Pulmonary artery endothelial cell (primary cell): ENCODE data around the gene FHOD3. TPM values are rescaled to one million over a fixed set of nuclear protein-coding genes. Genes with fewer than 3 reads are reported as not detected.

Experiments
- DNase-seq: peaks from one replicate; pipeline ENCODE4 v3.0.0-alpha.2; 2011; ENCODE audit warnings: low read depth, low spot score
- total RNA-seq: library from RNA; depleted of rRNA; stranded (reverse); fragments of >200 nt; gene quantifications from 2 replicates; pipeline ENCODE4 v1.2.3, GENCODE V29; 2014

Gene FHOD3
- total RNA-seq, 1 donor from 2014 or later, result 0.07 TPM

DNA sequence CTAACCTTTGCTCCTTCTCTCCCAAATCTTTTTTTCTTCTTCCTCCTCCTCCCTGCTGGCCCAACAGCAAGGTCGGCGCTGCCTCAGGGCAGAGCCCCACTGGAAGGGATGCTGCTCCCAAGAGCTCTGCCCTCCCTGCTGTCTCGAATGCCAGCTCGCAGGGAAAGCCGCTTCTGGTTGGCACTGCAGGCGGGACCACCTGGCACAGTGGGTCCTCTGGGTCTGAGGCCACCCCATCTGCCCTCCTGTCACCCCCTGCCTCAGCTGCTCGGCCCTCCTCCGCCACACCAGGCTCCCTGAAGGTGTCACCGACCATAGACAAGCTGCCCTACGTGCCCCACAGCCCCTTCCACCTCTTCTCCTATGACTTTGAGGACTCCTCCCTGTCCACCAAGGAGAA lies 355.0 kb downstream of the FHOD3 start:
- no peak for DNase-seq

DNA sequence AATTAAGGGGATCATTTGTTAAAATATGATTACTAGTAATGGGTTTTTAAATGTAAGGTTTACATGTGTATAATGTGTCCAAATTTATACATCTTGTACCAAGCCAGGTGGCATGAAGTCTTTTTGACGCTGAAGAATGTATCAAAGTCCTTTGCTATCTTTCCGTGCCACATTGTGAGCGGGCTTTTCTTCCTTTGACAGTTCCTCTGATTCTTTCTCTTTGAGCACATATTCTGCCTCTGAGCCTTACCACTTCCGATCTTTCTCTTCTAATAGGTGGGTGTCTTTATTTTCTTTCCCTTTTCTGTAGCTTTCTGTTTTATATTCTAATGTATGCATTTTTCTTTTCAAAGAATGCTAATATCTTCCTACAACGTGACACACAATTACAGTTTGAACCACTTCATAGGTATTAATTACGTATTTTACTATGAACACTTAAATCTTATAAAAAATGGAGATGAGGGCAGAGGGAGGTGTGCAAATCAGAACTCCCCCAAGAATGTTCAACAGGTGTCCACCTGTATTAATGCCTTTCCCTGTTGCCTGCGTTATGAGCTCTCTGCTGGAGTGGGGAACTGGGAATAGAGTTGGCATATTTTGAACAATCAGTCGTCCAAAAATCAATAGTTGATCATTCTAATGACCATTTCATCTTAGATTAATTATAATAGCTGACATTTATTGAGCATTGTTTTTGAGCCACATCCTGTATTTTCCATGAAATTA lies 355.8 kb downstream of the FHOD3 start:
- DNase-seq, result no peak

DNA sequence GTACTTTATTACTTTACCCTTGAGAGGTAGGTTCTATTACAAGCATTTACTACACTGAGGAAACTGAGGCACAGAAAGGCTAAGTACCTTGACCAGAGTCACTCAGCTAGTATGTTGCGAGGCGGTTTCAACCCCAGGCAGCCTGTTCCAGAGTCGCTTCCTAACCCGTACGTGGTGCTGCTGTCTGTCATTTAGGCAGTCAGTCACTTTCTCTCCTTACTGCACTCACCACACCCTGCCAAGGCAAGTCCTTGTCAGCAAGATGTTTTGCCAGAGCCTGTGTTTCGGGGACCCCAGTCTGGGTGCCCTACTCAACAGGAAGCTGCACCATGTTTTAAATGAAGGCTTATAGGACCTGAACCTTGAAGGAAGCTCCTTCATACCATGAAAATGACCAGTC lies 356.4 kb downstream of the FHOD3 start:
- DNase-seq, result no peak

DNA sequence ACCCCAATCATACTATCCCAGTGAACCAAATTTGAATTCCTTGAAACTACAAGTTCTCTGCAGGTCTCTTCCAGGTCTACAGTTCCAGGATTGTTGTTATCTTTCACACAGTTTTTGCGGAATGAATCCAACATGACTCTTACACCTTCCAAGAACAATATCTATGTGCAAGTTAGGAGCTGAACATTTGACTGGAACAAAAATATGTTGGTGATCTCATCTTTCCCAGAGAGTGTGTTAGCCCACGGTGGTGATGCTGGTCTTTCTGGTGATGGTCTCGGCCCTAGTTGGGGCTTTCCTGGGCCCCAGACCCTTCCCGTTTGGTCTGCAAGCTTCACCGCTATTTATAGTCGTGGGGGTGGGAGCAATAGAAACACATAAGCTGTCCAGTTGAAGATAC lies 357.6 kb downstream of the FHOD3 start:
- DNase-seq, result no peak

DNA sequence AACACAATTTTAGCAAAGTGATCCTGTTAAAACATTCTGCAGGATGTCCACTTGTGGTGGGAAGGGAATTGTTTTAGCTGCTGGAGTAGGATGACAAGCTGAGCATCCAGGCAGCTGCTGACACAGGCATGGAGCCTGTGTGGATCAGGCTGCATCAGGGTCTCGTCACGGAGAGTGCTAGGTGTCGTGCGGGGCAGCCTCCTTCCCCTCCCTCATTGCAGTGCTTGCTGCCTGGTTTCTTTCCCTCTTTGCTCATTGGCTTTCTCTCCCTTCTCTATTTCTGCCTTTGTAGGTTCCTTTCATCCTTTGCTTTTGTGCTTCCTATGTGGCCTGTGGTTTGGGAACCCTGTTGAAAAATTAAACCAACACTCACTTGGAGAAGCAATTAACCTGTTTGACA lies 358.4 kb downstream of the FHOD3 start:
- DNase-seq, result no peak

DNA sequence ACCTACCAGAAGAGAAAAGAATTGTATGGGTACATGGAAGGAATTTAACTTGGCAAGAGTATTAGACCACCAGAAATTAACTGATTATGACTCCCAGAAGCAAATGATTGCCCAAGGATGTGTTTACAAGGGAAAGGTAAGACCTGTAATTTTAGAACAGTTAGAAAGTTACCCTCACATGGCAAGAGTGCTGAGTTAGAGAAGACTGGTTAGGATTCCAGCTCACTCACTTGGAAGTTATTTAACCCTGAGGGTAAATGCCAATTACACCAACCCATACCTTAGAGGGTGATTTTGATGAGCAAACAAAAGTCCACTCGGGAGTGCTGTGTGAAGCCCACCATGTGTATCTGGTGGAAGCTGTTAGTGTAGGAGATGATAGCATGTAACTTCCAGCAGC lies 361.1 kb downstream of the FHOD3 start:
- DNase-seq, result no peak

DNA sequence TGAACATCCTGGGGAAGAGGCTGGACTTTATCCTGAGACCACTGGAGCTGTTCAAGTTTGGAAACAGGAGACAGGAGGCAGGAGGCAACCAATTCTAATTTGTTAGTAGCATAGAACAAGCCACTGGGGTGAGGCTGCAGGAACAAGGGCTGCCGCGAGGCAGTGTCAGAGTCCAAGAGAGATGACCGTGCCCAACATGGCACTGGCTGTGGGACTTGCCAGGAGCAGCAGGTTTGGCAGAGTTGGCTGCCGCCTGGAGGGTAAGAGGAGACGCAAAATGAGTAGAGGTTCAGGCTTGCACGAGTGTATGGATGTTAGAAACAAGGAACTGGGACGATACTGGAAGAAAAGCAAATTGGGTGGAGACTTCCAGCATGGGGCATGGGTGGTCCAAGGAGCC lies 362.8 kb downstream of the FHOD3 start:
- no peak for DNase-seq

DNA sequence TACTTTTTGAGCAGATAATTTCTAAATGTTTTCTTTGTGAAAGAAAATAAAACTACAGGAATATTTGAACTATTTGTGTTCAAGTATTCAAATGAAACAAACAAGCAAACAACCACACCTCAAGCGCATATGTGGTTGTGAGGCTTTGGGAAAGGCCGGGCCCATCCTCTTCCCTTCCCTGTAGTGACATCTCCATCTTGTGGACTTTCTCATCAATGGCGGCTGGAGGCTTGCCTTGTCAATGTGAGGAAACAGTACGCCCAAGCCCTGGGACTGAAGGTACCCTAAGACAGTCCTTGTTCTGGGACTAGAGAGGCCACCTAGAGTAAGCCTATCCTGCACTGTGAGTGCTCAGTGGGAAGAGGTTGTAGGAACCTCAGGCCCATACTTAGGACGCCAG lies 364.5 kb downstream of the FHOD3 start:
- DNase-seq, result no peak

DNA sequence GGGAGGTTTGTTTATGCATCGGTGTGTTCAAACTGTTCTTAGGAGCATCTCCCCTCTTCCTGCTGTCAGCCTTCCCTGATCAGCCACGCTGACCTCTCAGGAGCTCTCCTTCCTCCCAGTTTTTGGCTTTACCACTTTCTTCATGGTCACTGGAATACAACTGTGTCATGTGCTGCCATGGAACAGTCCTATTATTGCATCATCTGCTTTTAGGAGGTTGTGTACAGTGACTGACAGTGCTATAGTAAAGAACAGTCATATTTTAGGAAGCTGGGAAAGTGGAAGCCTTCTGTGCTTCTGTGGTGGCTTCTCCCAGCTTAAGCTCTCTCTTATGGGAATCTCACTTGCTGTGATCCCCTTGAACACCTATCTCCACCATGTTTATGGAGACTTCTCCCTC lies 365.8 kb downstream of the FHOD3 start:
- no peak for DNase-seq

DNA sequence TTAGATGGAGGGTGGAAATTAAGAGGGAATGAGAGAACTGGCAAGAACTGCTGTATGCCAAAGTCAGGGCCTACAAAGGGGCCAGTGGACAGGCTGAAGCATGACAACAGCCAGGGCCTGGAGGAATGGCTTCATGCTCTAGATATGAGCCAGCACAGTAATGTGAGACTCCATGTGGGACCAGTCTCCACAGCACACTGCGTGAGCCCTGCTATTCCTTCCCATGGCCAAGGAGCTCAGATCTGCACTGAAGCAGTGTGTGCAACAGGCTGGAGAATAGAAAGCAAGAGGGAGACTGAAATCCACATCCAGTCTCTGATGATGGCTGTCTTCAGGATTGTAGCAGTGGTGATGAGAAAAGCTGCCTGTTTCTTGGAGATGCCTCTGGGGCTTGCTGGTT lies 368.4 kb downstream of the FHOD3 start:
- DNase-seq, result no peak

DNA sequence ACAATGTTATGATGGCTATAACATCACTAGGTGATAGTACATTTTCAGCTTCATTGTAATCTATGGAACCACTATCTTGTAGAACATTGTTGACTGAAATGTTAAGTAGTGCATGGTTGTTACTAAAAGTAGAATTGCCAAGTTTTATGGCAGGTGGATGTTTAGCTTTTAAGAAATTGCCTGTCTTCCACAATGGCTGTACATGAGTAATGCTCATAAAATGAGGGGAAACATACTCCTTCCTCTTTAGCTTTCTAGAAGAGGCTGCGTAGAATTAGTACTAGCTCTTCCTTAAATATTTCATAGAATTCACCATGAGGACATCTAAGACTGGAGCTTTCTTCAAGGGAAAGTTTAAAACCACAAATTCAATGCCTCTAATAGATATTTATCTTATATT lies 370.3 kb downstream of the FHOD3 start:
- DNase-seq, result no peak

DNA sequence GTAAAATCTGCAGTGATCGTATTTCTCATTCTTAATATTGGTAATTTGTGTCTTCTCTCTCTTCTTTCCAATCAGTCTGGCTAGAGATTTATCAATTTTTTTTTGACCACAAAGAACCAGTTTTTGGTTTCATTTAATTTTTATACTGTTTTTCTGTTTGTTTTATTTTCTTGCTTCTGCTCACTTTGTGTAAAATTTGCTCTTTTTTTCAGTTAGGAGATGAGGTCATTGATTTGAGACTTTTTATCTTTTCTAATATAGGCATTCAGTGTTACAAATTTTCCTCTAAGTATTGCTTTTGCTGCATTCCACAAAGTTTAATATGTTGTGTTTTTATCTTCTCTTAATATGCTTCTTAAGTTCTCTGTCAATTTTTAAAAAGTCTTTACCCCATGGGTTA lies 370.8 kb downstream of the FHOD3 start:
- no peak for DNase-seq

DNA sequence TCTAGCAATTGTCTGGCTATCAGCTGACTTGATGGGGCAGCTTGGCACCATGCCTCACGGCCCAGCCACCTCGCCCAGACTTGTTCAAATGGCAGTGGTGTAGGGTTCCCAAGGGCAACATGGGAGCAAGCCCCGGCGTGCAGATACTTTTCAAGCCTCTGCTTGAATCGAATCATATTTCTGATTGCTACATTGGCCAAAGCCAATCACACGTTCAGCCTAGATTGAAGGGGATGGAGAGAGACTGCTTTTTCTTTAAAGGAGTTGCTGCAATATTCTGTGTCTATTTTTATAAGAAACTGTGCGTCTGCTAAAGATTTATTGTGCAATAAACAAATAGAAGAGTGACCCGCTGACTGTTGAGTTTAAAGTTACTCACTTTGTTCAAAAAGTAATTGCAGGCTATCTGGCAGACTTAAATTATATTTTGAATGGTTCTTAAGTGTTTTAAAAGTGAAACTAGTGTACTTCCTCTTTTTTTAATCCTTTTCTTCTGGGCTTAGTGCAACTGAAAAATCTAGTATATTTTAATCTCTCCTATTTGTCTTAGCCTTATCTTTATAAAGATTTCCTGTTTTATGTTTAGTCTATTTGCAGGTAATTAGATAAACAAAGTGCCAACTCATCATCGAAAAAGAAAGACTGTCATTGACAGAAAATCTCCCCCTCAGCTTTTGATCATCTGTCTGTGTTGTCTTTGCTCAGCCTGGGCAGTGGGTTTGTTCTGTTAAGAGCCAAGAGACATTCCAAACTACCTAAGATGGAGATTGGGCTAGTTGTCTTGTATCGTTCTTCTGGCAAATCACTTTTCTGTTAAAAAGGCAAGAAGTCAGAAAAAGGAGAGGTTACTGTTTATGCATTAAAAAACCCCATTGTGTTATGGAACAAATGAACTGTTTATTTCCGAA lies 375.2 kb downstream of the FHOD3 start:
- no peak for DNase-seq

DNA sequence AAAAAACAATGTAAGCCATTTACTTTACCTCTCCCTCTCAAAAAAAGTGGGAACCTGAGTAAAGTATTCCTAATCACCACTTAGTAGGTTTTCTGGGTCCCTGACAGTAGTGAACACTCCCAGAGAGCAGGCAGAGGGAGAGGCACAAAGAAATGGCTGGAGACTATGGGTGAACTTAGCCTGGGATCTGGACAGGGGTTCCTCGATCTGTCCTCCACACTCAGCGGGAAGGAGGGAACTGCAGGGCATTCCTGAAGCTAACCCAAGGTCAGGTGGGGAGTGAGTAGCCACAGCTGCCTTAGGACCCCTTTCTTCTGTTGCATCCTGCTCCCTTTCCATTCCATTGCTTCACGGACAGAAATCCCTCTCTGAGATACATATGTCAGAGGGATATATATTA lies 375.9 kb downstream of the FHOD3 start:
- DNase-seq, result no peak

DNA sequence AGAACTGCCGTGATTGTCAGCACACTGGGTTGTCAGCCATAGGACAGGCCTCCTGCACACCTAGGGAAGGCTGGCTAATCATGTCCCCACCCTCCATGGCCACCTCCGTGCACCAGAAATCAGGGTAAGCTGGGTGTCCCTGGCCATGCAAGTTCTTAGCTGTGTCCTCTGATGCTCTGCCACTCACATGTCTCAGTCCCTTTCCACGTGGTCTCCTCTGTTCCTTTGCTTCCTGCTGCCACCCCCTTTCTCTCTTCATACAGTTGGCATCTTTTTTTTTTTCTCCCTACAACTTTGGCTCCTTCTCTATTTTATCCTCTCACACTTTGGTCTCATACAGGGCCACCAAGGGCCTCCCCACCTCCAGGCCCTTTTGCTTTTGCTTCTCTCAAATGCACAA lies 377.6 kb downstream of the FHOD3 start:
- no peak for DNase-seq

DNA sequence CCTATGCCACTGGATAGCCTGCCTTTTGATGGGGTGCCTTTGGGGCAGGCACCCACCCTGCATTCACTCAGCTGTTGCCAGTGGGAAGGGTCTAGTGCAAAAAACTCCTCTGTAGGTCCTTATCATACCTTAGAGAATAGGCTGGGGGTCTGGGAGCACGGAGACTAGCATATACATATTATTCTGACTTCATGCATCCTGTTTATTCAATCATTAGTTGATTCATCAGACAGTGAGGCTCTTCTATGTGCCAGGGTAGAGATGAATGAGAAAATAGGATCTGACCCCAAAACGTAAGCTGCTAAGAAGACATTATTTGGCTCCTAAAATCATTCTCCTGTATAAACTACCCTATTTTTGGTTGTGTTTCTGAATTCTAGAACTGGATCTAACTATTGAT lies 378.0 kb downstream of the FHOD3 start:
- no peak for DNase-seq

DNA sequence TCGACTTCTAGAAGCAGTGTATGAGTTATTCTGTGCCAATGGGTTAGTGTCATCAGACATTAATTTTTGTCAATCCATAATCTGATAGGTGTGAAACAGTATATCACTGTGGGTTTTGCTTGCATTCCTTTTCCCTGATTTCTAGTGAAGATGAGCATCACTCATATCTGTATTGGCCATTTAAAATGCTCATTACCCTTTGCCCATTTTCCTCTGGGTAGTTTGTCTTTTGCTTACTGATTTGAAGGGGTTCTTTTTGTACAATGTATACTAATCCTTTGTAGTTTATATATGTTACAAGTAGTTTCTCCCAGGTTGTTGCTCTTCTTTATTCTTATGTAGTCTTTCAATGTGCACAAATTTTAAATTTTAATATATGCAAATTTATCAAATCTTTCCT lies 379.1 kb downstream of the FHOD3 start:
- DNase-seq, result no peak

DNA sequence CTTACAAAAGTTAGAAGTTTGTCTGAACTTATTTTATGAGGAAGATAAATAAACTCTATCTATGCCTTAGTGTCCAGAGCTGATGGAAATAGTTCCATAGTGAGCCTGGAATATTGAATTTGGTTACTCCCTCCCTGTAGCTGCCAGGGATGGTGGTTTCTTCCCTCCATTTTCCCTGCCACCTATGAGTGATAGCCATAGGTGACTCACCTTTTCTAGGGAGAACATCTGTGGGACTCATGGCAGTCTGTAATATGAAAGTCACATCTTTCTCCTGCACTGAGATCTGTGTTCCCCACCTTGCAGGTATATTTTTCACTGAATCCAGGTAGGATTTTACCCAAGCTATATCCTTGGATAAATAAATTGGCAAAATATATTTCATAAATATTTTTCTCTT lies 382.5 kb downstream of the FHOD3 start:
- no peak for DNase-seq

DNA sequence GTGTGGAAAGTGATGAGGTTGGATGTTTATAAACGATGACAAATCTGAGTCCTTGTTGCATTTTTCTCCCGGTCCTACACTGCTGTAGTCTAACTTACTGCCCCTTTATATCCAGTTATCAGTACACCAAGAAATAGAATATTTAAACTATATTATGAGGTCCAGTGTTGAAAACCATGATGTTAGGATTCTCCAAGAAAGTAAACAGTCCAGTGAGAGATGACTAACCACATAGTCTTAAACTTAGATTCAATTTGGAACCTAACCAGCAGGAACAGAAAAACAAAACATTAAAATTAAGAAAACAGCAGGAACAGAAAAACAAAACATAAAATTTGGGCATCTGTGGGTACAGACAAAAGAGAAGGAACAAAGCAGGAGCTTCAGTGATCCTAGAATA lies 388.1 kb downstream of the FHOD3 start:
- DNase-seq, result no peak

DNA sequence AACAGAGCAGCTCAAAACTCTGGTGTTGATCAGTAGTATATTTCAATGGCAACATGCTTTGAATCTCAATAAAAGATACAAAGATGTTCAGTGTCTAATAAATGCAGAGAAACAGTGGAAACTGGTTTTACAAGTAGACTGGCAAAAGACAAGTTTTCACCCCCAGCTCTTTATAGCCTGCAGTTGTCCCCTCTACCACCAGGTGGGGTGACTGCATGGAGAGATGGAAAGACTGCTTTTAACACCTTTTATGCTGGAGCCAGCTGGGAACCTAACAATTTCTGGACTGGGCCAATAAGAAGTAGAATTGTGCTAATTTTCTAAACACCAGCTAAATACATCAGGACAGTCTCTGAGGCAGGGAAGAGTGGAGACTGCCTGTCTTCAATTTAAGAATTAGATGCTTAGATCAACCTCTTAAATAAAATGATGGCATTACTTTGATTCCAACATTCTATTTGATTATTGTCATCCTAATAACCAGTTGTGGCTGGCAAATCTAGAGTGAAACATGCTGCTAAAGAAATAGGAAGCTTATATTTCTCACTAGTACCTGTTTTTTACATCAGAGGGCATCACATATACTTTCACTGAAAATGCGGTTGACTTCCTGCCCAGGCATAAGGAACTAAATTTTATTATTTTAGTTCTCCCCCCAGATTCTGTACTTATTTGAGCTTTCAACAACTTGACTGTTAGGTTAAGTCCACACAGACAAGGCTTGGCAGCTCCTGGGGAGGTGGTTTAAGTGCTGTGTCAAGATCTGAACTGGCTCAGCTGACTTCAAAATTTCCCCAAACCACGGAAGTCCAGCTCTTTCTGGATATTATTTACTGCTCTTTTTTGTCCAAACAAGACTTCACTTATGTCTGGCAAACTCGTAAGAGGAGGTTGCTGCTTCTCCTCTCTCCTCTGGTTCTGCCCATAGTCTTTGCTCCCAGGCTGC lies 390.8 kb downstream of the FHOD3 start:
- peak; percentile 5 for DNase-seq

DNA sequence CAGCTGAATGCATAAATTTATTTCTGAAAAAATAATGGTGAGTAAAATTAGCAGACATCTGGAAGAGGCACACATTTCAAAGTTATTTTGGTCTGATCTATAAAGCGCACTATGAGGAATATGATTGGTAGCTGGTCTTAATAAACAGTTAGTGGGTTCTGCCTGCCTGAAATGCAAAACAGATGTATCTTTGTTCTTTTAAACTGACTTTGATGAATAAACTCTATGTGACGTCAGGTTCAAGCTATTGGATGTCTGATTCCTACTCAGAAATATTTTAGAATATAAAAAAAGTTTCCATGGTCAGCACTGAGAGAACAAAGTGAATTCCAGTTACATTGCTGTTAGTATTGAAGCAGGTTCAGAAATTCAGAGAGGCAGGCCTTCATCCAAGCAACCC lies 394.9 kb downstream of the FHOD3 start:
- no peak for DNase-seq

DNA sequence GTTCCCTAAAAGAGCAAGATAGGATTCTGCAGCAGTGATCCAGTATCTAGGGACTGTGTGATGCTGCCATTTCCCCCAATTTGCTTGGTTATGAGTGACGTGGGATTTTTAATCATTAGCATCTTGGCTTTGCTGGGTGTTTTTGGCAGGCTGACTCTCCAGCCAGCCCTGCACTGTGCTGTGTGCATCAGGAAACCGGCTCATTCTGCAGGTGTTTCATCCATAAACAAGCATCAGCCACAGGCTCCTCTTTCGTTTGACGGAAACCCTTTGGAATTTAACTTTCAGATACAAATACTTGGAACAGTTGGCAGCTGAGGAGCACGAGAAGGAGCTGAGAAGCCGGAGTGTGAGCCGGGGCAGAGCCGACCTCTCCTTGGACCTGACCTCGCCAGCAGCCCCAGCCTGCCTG lies 395.4 kb downstream of the FHOD3 start:
- DNase-seq, result no peak
